ENCODE data around the gene ULK4.

The ULK4 gene

DNA sequence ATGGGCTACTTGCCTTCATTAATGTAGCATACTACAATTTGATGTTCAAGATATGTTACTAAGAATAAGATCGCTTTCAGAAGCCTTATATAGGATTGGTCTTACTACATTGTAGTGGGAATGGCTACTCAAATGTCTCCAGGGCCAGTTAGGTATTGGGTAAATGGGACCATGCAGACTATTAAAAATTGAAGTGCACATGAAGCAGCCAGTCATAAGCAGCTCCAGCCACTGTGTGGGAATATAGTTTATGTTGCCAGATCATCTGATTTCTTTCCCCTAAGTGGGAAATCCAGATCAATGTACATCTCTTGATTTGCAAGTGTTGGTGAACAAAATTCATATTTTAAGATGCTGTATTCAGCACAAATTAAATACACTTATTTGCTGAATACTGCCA lies 757.5 kb downstream of the ULK4 start:
- DNase-seq: no peak

DNA sequence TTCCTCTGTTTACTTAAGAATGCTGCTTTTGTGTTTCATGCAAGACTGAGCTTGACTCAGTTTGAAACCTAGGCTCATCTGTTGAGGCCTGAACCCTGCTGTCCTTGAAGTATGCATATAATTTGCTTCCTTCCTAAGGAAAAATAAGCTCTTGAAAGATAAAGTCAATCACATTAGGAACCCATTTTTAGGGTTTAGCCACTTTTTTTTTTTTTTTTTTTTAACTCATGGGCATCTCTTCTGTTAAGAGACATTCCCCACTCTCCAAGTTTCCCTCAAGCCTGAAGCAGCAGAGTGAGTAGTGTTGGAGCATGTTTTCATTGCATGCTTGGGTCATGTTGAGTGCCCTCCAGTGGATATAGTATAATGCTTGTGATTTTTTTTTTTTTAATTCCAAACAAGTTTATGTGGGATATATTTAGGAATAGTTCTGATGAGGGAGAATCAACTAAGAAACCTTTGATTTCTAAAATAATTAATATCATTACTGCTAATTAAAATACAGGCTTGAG lies 759.0 kb downstream of the ULK4 start:
- DNase-seq: no peak

DNA sequence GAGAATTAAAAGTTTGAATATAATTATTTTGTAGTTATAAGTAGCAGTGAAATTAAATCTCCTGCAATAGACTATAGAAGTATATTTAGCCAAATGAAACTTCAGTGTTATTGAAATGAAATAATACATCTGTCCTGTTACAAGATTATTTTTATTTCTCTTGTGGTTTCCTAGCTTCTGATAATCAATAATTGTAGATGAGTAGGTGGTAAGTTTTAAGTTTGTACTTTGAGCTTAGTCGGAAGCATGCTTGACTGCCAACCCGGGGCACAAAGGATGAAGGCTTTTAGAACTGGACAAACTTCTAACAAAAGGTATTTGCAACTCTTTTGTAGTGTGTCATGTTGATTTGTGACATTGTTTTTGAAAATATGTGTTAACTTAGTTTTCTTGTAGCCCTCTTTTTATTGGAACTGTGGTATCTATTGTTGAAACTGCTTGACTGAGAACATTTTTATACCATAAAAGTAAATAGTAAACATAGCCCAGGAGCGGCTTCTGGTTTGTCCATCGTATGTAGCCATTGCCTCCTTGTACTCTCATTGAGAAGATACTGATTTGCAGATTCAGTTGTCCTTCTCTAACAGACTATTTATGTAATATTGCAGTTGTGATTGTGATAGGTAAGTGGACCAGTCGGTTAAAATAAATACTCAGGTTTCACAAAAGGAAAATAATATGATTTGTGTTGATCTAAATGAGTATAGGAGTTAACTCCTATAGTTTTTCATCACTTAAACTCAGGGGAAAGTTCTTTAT lies 759.6 kb downstream of the ULK4 start:
- no peak for DNase-seq

DNA sequence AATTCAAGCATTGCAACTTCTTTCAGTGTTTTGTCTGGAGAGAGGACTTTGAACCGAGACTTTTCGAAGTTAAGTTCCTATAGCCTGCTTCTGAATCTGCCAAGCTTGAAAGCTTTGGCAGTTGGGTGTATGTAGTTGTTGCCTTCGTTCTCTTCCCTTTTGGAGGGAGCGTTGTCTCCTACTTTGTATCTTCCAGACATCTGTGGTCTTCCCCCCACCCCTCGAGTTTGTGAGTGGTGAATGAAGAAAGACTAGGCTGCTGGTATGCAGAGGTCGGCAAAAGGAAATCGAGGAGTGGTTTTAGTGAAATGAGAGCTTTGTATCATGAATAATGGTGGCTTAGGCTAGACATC lies 761.3 kb downstream of the ULK4 start:
- no peak for DNase-seq

DNA sequence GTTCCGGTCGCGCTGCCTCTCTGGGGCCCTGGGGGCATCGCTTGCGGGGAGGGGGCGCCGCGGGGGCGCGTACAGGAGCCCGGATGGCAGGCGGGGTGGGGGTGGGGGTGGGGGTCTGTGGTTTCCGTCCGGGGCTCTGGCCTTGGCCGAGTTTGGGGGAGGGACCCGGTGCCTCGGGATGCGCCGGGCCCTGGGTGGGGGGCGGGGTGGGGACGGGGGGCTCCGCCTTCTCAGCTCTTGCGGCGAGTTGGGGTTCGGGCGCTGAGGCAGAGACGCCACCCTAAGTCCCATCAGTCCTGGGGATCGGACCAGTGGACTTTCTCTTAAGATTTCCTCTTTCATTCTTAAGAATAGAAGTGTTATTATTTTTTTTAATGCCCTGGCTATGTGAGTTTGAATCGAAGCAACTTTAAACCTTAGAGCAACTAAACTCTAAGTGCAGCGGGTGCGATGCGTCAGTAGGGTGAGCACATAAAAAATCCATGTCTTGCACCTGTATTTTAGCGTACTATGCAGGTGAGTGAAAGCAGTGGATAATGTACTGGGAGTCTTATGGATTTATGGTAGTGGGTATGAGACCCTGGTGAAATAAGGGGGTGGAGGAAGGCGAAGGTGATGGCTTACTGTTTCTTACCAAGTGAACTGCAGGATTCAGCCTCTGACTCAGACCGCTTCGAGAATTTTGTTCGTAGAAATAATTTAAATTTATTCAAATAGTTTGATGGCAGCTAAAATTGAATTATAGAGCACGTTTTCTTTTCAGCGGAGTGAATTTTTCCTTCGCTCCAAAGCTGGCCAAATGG lies 761.8 kb downstream of the ULK4 start:
- DNase-seq: no peak

DNA sequence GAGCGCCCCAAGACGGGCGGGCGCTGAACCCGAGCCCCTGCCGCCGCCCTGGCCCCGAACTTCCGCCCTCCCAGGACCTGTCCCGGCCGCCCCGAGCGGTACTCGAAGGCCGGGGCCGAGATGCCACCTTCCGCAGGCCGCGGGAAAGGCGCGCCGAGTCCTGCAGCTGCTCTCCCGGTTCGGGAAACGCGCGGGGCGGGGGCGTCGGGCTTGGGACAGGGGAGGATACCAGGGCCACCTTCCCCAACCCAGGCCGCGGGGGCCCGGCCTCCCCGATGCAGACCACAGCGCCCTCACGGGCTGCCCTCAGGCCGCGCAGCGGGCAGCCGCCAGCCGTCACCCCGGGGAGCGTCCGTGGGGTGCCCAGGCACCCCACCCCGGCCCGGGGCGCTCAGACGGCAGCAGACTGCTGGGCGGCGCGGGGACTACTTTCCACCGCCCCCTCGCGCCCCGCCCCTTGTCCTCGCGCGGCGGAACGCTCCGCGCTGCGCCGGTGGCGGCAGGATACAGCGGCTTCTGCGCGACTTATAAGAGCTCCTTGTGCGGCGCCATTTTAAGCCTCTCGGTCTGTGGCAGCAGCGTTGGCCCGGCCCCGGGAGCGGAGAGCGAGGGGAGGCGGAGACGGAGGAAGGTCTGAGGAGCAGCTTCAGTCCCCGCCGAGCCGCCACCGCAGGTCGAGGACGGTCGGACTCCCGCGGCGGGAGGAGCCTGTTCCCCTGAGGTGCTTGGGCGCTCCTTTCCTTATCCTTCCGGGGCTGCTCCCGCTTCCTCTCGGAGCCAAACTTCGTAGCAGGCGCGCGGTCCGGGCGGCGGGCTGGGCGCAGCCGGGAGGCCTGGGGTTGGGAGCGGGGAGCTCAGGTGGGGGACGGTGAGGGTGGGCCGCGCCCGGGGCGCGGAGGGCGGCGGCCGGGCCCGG lies 762.7 kb downstream of the ULK4 start, which contains the start of gene CTNNB1:
CTNNB1 (plus strand) TSS at position 556 of the 916 bp plus-strand sequence. CDS start 24,564 bp downstream, outside the sequence.
- peak; percentile 71 for DNase-seq

DNA sequence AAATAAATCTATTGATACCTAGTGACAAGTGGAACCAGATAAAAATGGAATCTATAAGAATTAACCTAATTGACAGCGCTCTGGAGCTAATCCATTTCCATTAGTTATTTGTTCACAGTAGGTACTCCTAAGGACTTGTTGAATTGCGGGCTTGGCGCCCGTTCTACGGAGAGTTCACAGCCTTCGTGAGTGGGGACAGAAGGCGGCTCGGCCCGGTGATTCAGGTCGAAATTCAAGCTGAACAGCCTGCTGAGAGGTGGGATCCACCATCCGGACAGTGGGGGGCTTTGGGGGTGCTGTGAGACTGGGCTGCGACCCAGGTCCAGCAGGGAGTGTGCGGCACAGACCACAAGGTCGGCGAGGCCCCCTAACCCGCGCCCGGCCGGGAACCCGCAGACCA lies 763.4 kb downstream of the ULK4 start:
- no peak for DNase-seq

DNA sequence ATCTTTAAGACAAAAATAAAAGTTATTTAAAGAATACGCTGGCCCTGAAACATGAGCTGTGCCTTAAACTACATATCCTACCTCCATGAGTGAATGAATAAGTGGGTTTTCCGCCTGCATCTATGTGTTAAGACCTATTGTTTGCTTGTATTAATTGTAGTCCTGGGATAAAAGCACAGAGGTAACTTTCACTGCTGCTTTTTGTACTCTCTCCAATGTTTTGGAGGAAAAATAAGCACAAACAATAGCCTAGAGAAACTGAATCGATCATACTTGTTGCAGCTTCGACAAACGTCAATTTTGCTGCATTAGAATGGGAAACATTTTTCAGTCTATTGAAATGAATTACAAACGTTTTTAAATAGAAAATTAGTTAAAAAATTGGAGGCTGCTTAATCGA lies 763.9 kb downstream of the ULK4 start:
- no peak for DNase-seq

Measured in COR-L47 (cell line).